Measurements from ENCODE around the gene RBM39.
"Not testable (repeated sequence)": the region's sequence is repeated elsewhere in the genome, so short reads cannot be mapped to it uniquely, and the experiment has no call there.

Gene RBM39

DNA sequence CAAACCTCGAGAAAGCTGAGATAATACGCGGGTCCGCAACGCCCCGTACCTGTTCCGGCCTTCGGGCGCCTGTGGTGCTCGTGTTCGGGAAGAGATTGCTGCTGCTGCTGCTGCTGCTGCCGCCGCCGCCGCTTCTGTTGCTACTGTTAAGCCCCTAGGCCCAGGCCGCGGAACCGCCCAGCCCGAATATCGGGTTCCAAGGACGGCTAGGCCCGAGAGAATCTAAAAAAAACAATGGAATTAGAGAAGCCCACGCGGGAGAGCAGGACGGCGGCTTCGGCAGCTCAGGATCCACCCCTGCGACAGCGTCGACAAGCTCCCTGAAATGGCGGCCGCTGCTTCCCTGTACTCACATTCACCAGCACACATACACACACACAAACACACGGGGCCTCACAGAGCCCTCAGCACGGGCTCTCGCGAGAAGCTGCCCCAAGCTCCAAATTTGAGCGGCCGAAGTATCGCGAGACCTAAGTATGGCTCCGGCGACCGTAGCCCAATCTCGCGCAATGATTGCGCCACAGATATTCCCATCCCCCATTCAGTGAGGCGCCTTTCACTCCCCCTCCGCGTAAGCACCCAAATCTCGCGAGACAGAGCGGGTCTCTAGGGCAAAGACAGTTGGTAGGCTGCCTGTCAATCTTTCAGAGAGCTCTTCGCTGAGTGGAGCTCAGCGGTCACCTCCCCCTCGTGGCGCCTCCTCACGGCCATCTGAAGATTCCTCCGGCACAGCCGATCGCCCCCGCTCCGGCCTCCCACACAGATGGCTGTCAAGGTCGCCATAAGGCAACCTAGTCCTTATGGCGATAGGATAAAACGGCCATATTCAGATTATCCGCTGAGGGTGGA is at the start of gene RBM39:
Gene RBM39 (minus strand): TSS at position 369 of the 849 bp plus-strand sequence. CDS start 1,386 bp downstream, outside the sequence.
- FAIRE-seq: no peak

DNA sequence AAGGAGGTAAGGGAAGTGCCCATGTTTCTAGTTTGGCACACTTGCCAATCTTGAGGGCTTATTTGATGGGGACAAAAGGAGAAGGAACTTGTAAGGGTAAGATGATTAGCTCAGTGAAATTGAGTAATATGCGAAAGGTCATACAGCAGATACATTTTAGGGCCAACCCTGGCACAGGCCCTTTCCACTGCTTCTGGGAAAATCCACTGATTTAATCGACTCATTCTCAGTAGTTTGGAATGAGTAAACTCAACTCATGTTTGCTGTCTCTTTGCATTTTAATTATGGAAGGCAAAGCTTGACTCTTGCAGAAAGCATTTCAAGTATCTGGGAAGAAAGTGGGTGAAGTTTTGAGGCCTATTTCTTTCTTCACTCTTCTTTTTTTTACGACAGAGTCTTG is 49.8 kb upstream of the RBM39 start:
- FAIRE-seq: no peak

GRCh38 chr20:35791097-35791496 is 49.0 kb upstream of the RBM39 start:
- no peak for FAIRE-seq

GRCh38 chr20:35788796-35789195 is 46.7 kb upstream of the RBM39 start:
- FAIRE-seq: no peak

DNA sequence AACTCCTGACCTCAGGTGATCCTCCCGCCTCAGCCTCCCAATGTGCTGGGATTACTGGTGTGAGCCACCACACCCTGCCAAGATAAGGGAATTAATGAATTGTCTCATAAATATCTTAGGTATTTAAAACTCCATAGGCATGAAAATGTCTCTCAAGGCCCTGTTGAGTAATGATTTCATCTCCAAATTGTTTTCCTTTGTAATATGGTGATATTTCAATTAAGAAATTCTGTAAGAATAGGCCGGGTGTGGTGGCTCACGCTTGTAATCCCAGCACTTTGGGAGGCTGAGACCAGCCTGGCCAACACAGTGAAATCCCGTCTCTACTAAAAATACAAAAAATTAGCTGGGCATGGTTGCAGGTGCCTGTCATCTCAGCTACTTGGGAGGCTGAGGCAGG is 43.5 kb upstream of the RBM39 start:
- not testable (repeated sequence) for FAIRE-seq

DNA sequence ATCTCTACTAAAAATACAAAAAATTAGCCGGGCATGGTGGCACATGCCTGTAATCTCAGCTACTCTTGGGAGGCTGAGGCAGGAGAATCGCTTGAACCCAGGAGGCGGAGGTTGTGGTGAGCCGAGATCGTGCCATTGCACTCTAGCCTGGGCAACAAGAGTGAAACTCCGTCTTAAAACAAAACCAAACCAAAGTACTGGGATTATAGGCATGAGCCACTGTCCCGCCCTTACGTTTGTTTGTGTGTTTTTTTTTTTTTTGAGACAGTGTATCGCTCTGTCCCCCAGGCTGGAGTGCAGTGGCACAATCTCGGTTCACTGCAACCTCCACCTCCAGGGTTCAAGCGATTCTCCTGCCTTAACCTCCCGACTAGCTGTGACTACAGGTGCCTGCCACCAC is 41.8 kb upstream of the RBM39 start:
- FAIRE-seq: not testable (repeated sequence)

DNA sequence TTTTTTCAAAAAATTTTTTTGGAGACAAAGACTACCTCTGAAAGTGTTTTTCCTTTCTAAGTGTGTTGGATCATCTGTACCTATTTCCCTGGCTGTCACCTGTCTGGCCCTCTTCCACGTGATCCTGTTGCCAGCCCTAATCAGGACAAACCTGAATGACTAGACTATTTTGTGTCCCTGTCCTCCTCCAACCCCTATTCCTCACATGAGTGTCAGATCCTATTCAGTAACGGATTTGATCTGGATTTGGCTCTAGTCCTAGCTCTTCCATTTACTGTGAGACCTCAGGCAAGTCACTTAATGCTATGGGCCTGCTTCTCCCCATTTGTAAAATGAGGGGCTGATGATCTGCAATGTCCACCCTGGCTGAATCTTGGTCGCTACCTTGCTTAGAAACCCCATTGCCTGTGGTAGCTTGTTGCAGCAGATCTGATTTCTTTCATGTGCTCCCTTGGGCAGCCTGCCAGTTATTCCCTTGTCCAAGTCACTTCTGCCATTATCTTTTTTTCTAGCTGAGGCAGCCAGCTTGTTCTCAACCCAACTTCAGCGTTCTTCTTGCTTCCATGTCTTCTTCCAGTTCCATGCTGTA is 34.5 kb upstream of the RBM39 start:
- no peak for FAIRE-seq

GRCh38 chr20:35774391-35774790 is 32.3 kb upstream of the RBM39 start:
- FAIRE-seq: no peak

DNA sequence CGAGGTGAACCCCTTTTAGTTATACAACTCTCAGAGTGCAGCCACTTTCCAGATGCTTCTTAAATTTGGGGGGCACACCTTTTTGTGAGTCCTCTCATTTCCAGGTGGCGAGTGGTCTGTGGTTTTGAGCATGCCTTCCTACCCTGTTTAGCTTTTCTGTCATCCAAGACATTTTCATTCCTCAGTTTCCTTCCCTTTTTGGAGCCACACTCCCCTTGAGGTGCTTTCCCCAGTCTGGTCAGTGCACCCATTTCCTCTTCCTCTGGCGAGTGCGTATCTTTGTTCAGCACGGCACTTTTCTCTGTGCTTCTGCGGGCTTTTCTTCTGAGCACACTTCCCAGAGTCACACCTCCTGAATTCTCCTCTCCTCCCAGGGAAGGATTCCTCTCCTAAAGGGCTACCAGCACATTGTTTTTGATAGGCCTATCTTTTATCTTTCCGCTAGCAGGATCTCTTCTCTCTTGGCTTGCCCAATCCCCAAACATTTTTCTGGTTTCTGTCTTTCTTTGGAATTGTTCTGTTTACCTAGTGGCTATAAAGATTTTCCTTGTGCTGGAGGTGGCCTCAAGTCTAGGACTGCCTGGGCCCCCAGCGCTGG is 31.2 kb upstream of the RBM39 start:
- no peak for FAIRE-seq

- no peak for FAIRE-seq
Measured at GRCh38 chr20:35772563-35773058, 30.6 kb upstream of the RBM39 start.

- FAIRE-seq: no peak
Measured at GRCh38 chr20:35771689-35772562, 29.9 kb upstream of the RBM39 start, which contains the start of gene PHF20. TSS of gene PHF20 (plus strand) at chr20:35772015. CDS start at chr20:35801523, 29,508 bp downstream.

DNA sequence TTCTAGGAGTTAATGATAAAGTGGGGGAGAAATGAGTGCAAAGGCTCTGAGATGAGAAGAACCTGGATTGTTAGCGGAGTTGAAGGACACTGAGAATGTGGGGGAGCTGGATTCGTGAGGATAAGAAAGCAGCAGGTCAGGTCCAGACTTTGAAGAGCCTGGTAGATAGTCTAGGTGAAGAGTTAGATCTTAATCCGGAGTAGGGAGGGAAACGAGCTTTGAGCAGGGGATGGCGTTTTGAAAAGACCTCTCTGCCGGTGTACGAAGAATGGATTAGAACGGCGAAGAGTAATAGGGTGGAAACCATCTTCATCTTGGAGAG is 29.3 kb upstream of the RBM39 start:
- no peak for FAIRE-seq

GRCh38 chr20:35768731-35769664 is 26.9 kb upstream of the RBM39 start:
- FAIRE-seq: no peak

DNA sequence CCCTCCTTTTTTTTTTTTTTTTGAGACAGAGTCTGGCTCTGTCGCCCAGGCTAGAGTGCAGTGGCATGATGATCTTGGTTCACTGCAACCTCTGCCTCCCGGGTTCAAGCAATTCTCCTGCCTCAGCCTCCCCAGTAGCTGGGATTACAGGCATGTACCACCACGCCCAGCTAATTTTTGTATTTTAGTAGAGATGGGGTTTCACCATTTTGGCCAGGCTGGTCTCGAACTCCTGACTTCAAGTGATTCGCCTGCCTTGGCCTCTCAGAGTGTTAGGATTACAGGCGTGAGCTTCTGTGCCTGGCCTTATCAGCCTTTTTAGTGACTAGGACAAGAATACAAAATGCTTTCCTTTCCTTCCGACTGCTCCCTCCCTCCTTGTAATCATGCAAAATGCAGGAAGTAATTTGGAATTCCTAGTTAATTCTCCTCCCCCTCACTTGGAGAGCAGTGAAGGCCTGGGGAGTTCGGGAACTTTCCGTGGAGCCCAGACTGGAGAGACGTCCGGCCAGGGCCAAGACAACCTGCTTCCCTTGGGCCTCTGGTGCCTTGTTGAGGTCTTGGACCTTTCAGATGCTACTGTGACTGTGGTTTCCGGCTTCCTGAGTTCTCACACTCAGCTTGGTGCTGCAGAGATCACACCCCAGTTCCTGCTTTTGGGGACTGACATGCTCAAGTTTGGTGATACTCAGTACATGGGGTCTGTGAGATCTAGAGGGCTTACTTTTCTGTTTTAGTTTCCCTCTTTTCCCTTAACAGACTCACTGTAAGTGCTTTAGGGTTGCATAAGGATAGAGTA is 25.8 kb upstream of the RBM39 start:
- FAIRE-seq: no peak

DNA sequence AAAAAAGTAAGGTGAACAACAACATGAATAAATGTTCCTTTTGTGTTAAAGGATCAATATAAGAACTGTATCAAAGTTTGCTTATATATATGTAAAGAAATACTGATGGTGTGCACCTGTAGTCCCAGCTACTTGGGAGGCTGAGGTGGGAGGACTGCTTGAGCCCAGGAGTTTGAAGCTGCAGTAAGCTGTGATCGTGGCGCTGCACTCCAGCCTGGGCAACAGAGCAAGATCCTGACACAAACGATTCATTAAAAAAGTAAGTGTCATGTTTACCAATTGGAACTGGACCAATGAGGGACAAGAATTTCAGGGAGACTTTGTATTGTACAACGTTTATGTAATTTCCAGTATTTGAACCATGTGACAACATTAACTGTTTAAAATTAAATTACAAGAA is 24.8 kb upstream of the RBM39 start:
- no peak for FAIRE-seq

GRCh38 chr20:35764936-35765335 is 22.9 kb upstream of the RBM39 start:
- FAIRE-seq: not testable (repeated sequence)

DNA sequence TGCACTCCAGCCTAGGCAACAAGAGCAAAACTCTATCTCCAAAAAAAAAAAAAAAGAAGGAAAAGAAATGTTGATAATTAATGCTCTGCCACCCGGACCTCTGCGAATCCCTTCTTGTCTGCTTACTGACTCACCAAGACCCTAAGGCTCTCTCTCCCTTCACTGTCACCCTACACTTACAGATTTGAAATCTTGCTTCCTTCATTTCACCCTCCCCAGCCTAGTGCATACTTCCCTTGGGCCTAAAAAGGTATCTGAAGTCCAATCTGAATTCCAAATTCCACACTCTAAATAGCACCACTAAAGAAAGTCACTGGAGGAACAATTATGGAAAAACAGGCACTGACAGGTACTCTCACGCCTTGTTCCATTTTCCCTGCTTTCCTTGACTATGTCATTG is 20.4 kb upstream of the RBM39 start:
- FAIRE-seq: no peak

DNA sequence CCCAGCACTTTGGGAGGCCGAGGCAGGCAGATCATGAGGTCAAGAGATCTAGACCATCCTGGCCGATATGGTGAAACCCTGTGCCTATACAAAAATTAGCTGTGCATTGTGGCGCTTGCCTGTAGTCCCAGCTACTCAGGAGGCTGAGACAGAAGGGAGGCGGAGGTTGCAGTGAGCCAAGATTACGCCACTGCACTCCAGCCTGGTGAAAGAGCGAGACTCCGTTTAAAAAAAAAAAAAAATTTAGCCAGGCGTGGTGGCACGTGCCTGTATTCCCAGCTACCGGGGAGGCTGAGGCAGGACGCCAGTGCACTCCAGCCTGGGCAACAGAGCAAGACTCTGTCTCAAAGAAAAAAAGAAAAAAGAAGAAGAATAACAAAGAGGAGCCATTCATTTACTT is 19.5 kb upstream of the RBM39 start:
- not testable (repeated sequence) for FAIRE-seq

DNA sequence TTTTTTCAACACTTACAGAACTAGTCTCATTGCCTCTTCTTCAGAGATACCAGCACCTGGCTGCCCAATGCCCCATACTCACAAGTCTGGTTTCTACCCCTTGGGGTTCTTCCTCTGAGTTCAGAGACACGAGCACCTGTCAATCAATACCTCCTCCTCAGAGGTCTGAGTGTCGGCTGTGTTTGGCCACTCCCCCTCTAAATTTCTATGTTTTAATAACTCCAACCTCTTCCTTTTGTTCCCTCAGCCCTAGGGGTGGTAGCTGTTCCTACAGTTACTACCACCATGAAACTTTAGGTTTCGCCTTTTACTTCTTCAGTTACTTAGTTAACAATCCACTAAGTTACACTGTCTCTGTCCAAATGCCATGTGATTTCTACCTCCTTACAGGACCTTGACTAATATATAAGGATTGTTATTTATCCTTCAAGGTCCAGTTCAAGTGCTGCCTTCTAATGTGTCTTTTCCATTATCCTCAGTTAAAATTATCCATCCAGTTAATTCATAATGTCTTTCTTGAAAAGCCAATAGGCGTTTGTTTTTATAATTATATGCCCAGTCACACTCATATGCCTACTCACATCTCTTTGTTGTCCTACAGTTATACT is 15.1 kb upstream of the RBM39 start:
- FAIRE-seq: no peak

DNA sequence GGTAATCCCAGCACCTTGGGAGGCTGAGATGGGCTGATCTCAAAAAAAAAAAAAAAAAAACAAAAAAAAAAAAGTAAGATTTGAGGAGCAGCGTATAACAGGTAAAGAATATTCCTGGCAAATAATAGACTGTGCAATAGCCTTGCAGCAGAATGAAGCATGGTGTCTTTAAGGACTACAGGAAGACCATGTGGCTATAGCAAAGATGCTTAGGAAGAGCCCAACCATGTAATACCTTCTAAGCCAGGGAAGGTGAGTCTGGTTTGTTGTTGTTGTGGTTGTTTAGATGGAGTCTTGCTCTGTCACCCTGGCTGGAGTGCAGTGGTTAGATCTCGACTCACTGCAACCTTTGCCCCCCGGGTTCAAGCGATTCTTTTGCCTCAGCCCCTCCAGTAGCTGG is 14.3 kb upstream of the RBM39 start:
- FAIRE-seq: no peak
